ENCODE data around the gene GRB14.
"Not testable (repeated sequence)": the region's sequence is repeated elsewhere in the genome, so short reads cannot be mapped to it uniquely, and the experiment has no call there.

GRB14 gene

DNA sequence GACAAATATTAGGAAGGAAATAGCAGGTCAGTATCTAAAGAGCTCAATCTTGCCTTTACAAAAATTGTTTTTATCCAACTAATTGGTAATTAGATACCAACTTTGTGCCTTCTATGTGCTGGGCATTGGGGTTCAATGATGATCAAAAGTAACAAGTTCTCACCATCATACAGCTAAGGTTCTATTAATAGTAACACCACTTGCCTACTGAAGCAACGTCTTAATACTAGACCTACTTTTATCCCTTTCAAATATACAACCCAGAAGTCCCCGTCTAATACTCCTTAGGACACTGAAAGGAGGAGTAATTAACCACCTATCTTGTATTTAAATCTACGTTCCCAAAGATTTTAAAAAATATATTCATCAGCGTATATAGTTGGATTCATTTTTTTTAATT lies 59.3 kb downstream of the GRB14 start:
- in situ Hi-C loops (cut with HindIII; ENCODE audit: low sequenced_read_pairs) = loop anchor here (10.0 kb wide), 1 partner anchor 363 kb away; no protein-coding TSS in a partner anchor

DNA sequence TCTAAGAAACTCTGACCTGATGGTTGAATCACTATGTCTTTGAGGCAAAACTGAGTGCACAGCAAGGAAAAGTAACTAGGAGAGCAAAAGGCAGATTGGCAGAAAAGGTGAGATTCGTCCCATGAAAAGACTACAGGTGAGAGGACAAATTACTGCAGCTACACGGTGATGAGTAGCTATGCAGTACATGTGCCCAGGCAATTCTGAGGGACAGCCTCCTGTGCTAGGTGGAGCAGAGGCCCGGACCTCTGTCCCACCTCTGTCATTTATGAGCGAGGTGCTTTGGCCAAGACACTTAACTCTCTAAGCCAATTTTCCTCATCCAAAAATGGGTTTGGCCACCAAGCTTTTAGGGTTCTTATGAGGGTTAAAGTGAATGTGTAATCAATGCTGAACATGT lies 59.9 kb downstream of the GRB14 start:
- in situ Hi-C loops (cut with HindIII; ENCODE audit: low sequenced_read_pairs) = loop anchor here (10.0 kb wide), 1 partner anchor 363 kb away; no protein-coding TSS in a partner anchor

DNA sequence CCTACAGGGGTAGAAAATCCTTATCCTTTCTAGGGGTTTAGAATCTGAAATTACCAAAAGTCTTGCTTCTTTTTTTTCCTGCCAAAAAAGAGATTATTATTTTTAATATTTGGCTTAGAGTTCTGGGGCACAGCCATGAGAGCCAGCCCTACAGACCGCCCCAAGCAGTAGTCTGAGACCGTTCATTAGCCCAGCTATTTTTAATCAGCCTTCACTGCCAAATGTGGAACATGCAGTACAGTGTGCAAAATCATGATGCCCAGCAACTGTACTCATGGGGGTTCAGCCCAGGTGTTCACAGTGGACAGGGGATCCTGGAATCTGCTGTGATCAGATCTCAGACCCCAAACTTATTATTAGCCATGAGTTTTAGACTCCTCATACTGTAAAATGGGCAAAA lies 60.4 kb downstream of the GRB14 start:
- in situ Hi-C loops (cut with HindIII; ENCODE audit: low sequenced_read_pairs) = loop anchor here (10.0 kb wide), 1 partner anchor 364 kb away; no protein-coding TSS in a partner anchor

DNA sequence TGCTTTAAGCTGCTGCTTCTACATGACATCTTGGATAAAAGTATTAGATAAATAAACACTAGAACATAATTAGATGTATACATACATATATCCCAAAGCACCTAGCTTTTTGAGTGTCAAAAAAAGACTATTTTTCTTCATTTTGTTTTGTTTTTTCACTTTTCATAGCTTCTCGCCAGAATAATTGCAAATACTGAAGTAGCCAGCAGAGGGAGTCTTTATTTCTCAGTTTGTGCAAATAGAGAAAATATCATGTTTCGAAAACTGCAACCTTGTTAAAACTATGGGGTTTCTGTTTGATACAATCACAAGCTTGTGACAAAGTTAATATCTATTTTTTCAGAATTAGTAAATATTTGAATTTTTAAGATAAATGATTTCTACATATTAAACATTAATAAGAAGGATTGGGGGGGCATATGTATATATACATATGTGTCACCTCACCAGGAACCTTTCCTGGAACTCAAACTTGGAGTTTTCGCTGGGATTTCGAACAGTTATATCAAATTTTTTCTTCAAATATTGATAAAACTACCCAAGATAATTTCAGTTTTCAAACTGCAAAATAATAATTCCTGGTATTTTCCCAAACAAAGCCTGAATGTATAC lies 61.0 kb downstream of the GRB14 start:
- in situ Hi-C loops (cut with HindIII; ENCODE audit: low sequenced_read_pairs) = loop anchor here (10.0 kb wide), 1 partner anchor 365 kb away; no protein-coding TSS in a partner anchor

DNA sequence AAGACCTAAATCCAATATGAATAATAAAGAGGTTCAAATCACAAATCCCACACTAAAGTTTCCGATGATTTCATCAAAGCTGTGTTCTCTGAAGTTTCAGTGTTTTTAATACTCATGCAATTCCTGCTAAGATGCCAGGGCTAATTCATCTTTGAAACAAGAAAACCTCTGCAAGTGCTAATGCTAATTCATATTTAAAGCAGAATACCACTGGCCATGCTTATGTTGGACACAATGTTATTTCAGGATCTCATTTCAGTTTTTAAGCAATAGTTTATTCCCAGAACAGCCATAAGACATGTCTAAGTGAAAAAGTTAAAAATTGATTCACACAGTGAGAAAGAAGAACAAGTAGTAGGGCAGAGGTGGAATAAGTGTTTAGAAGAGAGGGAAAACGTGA lies 62.8 kb downstream of the GRB14 start:
- in situ Hi-C loops (cut with HindIII; ENCODE audit: low sequenced_read_pairs) = no loop called here

DNA sequence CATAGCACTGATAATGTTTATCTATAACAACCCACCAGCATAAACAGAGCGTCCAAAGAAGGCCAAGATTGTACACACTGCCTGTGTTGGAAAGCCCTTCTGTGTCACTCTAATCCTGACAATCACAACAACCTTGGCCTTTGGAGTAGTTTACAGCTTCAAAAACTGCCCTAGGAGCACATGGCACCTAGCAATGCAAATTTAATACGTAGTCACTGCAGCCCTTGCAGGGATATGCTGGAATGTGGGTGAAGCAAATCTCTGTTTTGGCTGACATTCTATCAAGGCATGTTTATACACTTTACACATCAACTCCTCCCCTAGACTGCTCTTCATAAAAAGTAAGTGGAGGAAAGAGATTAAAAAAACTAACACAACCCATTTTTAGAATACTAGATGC lies 66.8 kb downstream of the GRB14 start:
- in situ Hi-C loops (cut with HindIII; ENCODE audit: low sequenced_read_pairs) = no loop called here

DNA sequence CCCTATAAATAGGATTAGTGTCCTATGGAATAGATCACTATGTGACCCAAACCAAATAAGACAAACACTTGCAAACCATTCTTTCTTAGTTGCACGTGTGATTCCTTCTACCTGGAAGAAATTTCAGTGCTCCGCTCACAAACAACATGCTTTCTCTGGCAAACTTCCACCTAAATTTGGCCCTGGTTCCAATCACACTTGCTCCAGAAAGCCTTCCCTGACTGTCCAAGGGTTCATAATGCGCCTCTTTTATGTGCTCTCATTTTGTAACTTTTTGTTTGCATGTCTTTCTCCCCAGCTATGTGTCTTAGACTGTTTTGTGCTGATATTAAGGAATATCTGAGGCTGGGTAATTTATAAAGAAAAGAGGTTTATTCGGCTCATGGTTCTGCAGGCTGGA lies 69.8 kb downstream of the GRB14 start:
- in situ Hi-C loops (cut with HindIII; ENCODE audit: low sequenced_read_pairs) = no loop called here

DNA sequence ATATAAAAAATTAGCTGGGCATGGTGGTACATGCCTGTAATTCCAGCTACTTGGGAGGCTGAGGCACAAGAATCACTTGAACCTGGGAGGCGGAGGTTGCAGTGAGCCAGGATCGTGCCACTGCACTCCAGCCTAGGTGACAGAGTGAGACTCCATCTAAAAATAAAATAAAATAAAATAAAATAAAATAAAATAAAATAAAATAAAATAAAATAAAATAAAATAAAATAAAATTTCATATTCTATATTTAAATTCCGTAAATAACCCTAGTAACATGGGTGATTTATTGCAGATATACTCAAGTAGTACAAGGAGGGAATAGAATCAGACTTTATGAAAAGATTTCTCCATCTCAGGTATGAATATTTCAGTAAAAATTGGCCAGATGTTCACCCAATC lies 71.6 kb downstream of the GRB14 start:
- in situ Hi-C loops (cut with HindIII; ENCODE audit: low sequenced_read_pairs) = not testable (repeated sequence)

DNA sequence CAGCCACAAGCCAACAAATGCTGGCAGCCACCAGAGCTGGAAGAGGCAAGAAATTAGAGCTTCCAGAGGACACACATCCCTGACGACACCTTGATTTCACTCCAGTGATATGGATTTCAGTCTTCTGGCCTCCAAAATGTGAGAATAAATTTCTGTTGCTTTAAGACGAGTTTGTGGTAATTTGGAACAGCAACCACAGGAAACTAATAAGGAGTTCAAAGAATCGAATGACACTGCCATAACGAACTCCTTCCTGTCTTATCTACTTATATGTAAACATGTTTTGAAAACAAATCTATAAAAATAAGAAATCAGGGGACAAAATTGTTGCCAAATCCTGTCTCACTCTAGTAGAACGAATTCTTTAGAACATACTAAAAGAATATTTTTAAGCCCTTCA lies 75.8 kb downstream of the GRB14 start:
- in situ Hi-C loops (cut with HindIII; ENCODE audit: low sequenced_read_pairs) = no loop called here

DNA sequence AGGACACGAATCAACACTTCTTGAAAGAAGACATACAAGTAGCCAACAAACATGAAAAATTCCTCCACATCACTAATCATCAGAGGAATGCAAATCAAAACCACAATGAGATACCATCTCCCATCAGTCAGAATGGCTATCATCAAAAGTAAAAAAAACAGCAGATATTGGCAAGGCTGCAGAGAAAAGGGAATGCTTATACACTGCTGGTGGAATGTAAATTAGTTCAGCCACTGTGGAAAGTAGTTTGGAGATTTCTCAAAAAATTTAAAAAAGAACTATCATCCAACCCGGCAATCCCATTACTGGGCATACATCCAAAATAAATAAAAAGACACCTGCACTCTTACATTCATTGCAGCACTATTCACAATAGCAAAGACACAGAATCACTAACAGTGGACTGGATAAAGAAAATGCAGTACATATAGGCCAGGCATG lies 78.7 kb downstream of the GRB14 start:
- in situ Hi-C loops (cut with HindIII; ENCODE audit: low sequenced_read_pairs) = no loop called here

DNA sequence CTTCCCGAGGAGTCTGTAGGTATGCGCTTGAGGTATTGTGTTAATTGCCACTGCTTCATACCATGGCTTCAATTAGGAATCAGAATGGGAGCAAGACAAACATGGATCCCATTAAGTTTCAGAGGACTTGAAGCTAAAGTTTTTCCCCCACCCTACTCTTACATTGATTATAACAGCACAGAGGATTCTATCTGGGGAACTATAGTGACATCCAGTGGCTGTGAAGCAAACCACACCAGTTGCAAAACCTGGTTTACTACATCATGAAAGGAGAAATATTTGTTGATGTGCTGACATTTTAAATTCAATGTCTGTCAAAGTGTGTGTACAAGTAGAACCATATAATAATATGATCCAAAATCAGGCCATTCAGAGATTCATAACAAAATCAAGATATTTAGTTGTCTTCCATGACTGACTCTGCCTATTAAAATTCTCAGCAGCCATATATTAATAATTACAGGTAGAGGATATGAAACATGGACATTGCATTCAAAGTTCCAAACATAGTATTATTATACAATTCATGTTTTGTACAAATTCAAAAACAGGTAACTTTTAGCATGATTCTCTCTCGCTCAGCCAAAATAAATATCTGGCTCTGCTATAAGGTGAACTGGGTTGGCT lies 82.9 kb downstream of the GRB14 start:
- in situ Hi-C loops (cut with HindIII; ENCODE audit: low sequenced_read_pairs) = no loop called here

DNA sequence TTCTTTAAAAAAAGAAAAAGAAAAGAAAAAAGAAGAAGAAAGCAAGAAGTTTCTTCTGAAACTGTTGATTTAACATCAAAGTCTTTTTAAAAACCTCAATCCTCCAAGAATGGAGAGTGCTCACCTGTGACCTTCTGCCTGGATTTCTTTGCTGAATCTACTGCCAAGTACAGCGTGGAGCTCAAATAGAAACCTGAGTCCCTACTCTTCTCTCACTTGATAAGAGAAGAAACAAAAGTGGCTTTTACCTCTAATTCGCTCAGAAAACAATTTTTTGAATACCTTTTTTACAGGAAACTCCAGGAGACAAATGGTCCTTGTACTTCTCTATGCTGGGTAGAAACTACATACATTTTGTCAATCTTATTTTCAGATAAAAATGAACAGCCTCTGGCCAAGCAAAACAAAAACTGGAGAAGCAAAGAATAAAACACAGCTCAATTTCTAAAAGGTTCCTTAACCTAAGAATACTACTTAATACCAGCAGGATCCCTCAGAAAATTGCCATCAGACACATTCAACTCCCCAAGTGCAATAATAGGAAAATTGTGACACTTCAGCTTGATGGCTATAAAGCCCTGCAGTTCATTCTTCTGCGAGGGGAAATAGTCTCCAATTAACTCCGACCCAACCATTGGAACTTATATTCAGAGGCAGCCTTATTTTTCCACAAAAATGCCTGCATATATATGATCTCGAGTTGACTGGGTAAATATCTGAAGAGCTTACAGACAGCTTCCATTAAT lies 85.8 kb downstream of the GRB14 start:
- in situ Hi-C loops (cut with HindIII; ENCODE audit: low sequenced_read_pairs) = no loop called here

DNA sequence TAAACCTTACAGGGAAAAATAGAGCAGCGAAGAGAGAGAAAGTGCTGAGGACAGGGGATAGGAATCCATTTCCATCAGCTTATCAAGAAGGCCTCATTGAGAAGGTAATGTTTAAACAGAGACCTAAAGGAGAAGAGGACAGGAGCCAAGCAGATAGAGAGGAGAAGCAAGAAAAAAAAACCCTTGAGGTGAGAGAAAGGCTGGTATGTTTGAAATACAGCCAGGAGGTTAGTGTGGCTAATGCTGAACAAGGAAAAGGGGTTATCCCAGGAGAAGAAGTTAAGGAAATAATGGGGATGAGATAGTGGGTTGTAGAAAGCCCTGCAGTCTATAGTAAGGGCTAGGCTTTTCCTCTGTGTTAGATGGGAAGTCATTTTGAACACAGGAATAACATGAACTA lies 90.8 kb downstream of the GRB14 start:
- in situ Hi-C loops (cut with HindIII; ENCODE audit: low sequenced_read_pairs) = no loop called here

DNA sequence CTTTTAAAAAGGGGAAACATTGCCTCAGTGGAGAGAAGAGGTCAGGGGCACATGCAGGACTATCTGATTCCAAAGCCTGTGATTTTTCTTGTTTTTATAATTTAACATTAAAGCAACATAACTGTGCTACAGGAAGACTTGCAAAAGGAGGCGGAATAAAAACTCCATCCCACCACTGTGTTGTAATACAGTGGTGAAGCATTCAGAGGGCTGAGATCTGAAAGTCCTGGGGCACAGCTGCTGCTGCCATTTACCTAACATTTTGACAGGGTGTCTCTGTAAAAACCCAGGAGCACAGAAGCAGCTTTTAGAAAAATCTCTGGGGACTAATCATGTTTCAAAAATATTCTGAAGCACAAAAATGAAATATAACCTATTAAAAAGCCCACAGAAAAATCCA lies 97.6 kb downstream of the GRB14 start:
- in situ Hi-C loops (cut with HindIII; ENCODE audit: low sequenced_read_pairs) = no loop called here

DNA sequence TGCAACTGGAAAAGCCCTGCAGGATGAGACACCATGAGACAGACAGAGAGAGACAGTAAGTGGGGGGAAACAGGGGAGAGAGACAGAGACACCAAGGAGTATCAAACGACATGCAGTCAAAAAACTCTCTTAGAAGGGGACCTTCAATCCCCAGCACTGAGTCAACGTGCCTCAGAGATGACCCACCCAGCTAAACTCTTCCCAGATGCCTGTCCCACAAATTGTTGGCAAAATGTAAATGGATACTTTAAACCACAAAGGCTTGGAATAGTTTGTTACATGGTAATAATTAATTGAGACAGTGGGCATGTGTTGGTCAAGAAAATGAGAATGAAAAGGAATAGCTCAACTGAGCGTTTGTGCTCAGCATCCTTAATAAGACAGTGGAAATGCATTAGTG lies 98.3 kb downstream of the GRB14 start:
- in situ Hi-C loops (cut with HindIII; ENCODE audit: low sequenced_read_pairs) = no loop called here

DNA sequence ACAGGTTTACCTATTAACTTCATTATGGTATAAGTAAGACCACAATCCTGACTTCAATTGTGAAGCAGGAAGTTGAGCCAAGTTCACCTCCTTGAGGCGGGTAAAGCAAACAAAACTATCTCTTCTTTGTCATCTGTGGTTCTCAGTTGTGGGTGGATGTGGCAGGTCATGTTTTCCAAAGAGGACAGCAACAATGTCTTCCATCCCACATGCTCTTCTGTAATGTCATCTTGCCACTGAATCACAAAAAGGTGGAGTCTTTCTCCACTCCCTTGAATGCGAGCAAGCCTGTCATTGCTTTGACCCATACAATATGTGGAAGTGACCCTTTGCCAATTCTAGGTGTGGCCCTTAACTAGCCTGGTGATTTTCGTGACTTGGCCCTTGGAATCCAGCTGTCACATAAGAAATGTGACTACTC lies 98.7 kb downstream of the GRB14 start:
- in situ Hi-C loops (cut with HindIII; ENCODE audit: low sequenced_read_pairs) = no loop called here

DNA sequence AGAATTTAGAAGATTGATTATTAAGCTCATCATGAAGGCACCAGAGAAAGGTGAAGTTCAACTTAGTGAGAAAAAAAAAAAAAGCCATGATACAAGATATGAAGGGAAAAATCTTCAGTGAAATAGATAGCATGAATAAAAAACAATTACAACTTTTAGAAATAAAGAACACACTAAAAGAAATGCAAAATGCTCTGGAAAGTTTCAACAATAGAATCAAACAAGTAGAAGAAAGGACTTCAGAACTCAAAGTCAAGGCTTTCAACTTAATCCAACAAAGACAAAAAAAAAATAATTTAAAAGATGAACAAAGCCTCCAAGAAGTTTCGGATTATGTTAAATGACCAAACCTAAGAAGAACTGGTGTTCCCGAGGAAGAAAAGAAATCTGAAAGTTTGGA lies 105.5 kb downstream of the GRB14 start:
- in situ Hi-C loops (cut with HindIII; ENCODE audit: low sequenced_read_pairs) = no loop called here

DNA sequence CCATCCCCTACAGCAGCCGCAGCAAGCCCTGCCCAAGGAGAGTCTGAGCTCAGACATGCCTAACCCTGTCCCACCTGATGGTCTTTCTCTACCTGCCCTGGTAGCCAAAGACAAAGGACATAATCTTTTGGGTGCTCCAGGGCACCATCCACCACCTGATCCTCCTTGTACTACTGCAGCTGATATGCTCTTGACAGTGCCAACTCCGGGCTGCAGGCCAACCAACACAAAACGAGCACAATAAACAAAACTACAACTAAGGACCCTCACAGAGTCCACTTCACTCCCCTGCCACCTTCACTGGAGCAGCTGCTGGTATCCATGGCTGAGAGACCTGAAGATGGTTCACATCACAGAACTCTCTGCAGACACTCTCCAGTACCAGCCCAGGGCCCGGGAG lies 106.3 kb downstream of the GRB14 start:
- in situ Hi-C loops (cut with HindIII; ENCODE audit: low sequenced_read_pairs) = no loop called here

DNA sequence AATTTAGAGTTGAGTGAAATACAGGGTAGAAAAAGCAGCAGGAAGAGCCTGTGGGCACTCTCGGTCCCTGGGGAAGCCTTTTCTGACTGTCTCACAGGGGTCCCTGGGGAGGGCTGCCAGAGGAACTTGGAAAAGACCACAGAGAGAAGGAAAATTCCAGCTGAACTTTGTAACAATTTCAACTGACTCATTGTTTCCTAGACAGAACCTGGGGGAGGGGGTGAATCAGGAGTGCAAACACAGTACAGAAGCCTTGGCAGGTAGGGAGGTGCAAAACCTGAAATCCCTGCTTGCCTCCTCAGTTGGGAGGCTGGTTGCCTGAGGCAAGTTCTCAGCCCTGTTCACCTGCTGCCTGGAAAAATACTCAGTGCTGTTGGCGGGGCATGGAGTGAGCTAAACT lies 106.8 kb downstream of the GRB14 start:
- in situ Hi-C loops (cut with HindIII; ENCODE audit: low sequenced_read_pairs) = no loop called here

DNA sequence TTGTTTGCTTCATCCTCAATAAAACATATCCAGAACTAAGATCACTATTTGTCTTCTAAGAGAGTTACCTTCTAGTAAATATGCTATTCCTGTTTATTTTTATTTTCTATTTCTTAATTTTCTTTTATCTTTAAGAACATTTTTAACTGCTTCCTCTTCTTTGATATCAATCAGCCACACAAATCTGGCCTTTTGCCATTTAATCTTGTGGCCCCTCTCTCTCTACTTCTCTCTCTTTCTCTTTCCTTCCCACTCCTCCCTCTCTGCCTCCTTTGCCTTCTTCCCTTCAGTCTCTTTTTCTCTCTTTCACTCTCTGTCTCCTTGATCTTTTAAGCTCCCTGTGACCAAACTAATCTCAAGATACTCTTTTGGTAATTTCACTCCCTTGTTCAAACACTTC lies 108.4 kb downstream of the GRB14 start:
- in situ Hi-C loops (cut with HindIII; ENCODE audit: low sequenced_read_pairs) = no loop called here

DNA sequence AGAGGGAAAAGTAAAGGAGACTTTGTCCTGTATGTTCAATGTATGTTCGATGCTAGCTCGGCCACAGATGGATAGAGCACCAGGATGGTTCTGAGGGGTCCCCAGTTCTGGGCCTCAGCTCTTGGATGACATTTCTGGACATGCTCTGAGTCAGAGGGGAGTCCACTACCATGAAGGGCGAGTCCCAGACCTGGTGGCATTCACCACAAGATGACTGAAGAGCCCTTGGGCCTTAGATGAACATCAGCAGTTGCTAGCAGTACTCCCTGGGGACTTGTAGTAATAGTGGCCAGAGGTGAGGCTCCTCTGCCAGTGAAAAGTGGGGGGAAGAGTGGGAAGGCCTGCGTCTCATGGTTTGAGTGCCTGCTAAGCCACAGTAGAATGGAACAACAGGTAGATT lies 109.5 kb downstream of the GRB14 start:
- in situ Hi-C loops (cut with HindIII; ENCODE audit: low sequenced_read_pairs) = no loop called here

DNA sequence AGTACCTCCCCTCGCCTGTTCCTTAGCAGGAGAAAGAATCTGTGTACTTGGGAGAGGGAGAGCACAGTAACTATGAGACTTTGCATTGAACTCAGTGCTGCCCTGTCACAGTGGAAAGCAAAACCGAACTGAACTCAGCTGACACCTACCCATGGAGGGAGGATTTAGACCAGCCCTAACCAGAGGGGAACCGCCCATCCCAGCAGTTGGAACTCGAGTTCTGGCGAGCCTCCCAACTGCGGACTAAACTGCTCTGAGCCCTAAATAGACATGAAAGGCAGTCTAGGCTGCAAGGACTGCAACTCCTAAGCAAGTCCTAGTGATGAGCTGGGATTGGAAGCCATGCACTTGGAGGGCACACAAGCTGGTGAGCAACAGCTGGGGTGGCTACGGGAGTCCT lies 110.4 kb downstream of the GRB14 start:
- in situ Hi-C loops (cut with HindIII; ENCODE audit: low sequenced_read_pairs) = no loop called here
